Activated CD4-positive, alpha-beta memory T cell treated with anti-CD3 and anti-CD28 coated beads, Interleukin-2, amount 10 ng/mL, durations not matched to agents 7 days and 5 days (primary cell): Measurements from ENCODE around the gene DTNBP1. TPM values are rescaled to one million over a fixed set of nuclear protein-coding genes. Genes with fewer than 3 reads are reported as not detected.
"Not testable (repeated sequence)": the region's sequence is repeated elsewhere in the genome, so short reads cannot be mapped to it uniquely, and the experiment has no call there.

Experiments
- CTCF ChIA-PET: fragments of 350-600 bp; sonication (Branson Sonifier 250); formaldehyde crosslinking; loops from one replicate; lab custom pipeline; 2021; ENCODE audit warnings: antibody characterized with exemption, inconsistent platforms; lab: Charles Lee
- POLR2A ChIA-PET: fragments of 350-600 bp; sonication (Branson Sonifier 250); formaldehyde crosslinking; loops from one replicate; lab custom pipeline; 2021; ENCODE audit warnings: antibody characterized with exemption; lab: Charles Lee
- DNase-seq: peaks from one replicate; pipeline ENCODE4 v3.0.0-alpha.2; 2020
- H3K27ac Mint-ChIP-seq: one replicate; pipeline ENCODE4 v1.8.0; 2021; ENCODE audit warnings: mild to moderate bottlenecking, mixed read lengths
- H3K27me3 Mint-ChIP-seq: one replicate; pipeline ENCODE4 v1.8.0; 2021; ENCODE audit warnings: mixed read lengths
- H3K36me3 Mint-ChIP-seq: one replicate; pipeline ENCODE4 v1.8.0; 2021; ENCODE audit warnings: low read depth, mixed read lengths
- H3K4me1 Mint-ChIP-seq: one replicate; pipeline ENCODE4 v1.8.0; 2021; ENCODE audit warnings: mixed read lengths
- H3K4me3 Mint-ChIP-seq: one replicate; pipeline ENCODE4 v1.8.0; 2021; ENCODE audit warnings: mild to moderate bottlenecking, mixed read lengths
- H3K9me3 Mint-ChIP-seq: one replicate; pipeline ENCODE4 v1.8.0; 2021; ENCODE audit warnings: mixed read lengths
- total RNA-seq, 2 experiments: library from RNA; stranded (reverse); gene quantifications; one replicate each; pipeline ENCODE4 v1.2.3, GENCODE V29; 2021

Gene DTNBP1
- total RNA-seq, 2 experiments from 2014 or later = 26.5 to 27.9 TPM

GRCh38 chr6:15661853-15662325, 939 bp downstream of the DTNBP1 start:
- Mint-ChIP-seq H3K4me3 (peak overlapping the region; percentile 79), H3K4me1 (peaks cover 35% of the 10 kb centered on the region), H3K36me3 (peaks cover 16% of the 10 kb centered on the region), H3K9me3 (no peaks in the 10 kb centered on the region), H3K27me3 (peaks cover 17% of the 10 kb centered on the region), H3K27ac (peak overlapping the region; percentile 61)
- CTCF ChIA-PET = interaction anchor here (0.7 kb wide), 1 partner anchor 468 kb away, joined by 3 read pairs; no protein-coding TSS in a partner anchor
- DNase-seq = no peak
- POLR2A ChIA-PET = interaction anchor here (0.7 to 2.4 kb wide), 6 partner anchors 9 to 521 kb away, joined by 3 to 16 read pairs (median 4); partner anchors contain the start of gene MYLIP

GRCh38 chr6:15659181-15659580, 3.6 kb downstream of the DTNBP1 start:
- Mint-ChIP-seq H3K36me3 (peaks cover 16% of the 10 kb centered on the region), H3K4me1 (peaks cover 38% of the 10 kb centered on the region), H3K27me3 (peaks cover 9% of the 10 kb centered on the region), H3K9me3 (no peaks in the 10 kb centered on the region), H3K27ac (no peak overlapping the region), H3K4me3 (no peak overlapping the region)
- DNase-seq = no peak
- POLR2A ChIA-PET = interaction anchor here (0.6 to 1.5 kb wide), 2 partner anchors 20 to 470 kb away, joined by 3 read pairs; partner anchors contain the start of gene MYLIP
- CTCF ChIA-PET = interaction anchor here (0.6 to 1.5 kb wide), 3 partner anchors 11 to 52 kb away, joined by 3 to 5 read pairs (median 3); no protein-coding TSS in a partner anchor

- ChIA-PET POLR2A (no interaction called here), CTCF (interaction anchor here (0.6 to 0.9 kb wide), 2 partner anchors 11 to 326 kb away, joined by 3 to 4 read pairs; no protein-coding TSS in a partner anchor)
- peaks cover 37% of the 10 kb centered on the region for H3K4me1 Mint-ChIP-seq
- H3K27me3 Mint-ChIP-seq = no peaks in the 10 kb centered on the region
- H3K9me3 Mint-ChIP-seq = no peaks in the 10 kb centered on the region
- no peak overlapping the region for H3K27ac Mint-ChIP-seq
- H3K4me3 Mint-ChIP-seq = no peak overlapping the region
- peaks cover 16% of the 10 kb centered on the region for H3K36me3 Mint-ChIP-seq
- DNase-seq = no peak
Observed at GRCh38 chr6:15658181-15658744, 4.6 kb downstream of the DTNBP1 start.

GRCh38 chr6:15657290-15657689, 5.5 kb downstream of the DTNBP1 start:
- H3K4me3 Mint-ChIP-seq = no peak overlapping the region
- no peak for DNase-seq
- ChIA-PET POLR2A (no interaction called here), CTCF (no interaction called here)
- no peaks in the 10 kb centered on the region for H3K27me3 Mint-ChIP-seq
- no peak overlapping the region for H3K27ac Mint-ChIP-seq
- peaks cover 38% of the 10 kb centered on the region for H3K4me1 Mint-ChIP-seq
- peaks cover 17% of the 10 kb centered on the region for H3K36me3 Mint-ChIP-seq
- H3K9me3 Mint-ChIP-seq = no peaks in the 10 kb centered on the region

GRCh38 chr6:15656145-15656544, 6.7 kb downstream of the DTNBP1 start:
- Mint-ChIP-seq H3K27me3 (no peaks in the 10 kb centered on the region), H3K4me3 (no peak overlapping the region), H3K36me3 (peaks cover 18% of the 10 kb centered on the region), H3K9me3 (no peaks in the 10 kb centered on the region), H3K27ac (no peak overlapping the region), H3K4me1 (peaks cover 33% of the 10 kb centered on the region)
- ChIA-PET POLR2A (no interaction called here), CTCF (no interaction called here)
- no peak for DNase-seq

DNA sequence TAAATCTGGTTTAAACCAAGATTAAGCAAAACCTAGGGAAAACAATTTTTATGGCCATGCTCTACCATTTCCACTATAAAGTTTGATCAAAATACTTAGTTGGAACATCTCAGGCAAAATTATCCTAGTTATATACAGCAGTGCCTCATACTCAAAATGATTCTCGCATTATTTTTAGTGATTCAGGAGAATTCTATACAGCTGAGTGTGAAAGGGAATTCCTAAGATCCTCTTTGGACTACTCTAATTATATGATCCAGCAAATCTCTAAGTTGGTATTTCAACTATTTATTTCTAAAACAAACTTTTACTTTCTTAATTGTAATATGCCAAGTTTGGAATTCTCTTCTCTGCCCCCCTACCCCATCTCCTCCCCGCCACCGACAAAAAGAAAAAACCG, 8.6 kb downstream of the DTNBP1 start:
- DNase-seq = no peak
- H3K4me3 Mint-ChIP-seq = no peak overlapping the region
- no peaks in the 10 kb centered on the region for H3K9me3 Mint-ChIP-seq
- no peaks in the 10 kb centered on the region for H3K27me3 Mint-ChIP-seq
- POLR2A ChIA-PET = interaction anchor here (2.9 kb wide), 1 partner anchor 8 kb away, joined by 16 read pairs; the partner anchor contains the start of gene DTNBP1
- H3K4me1 Mint-ChIP-seq = peaks cover 22% of the 10 kb centered on the region
- CTCF ChIA-PET = no interaction called here
- H3K27ac Mint-ChIP-seq = no peak overlapping the region
- peaks cover 13% of the 10 kb centered on the region for H3K36me3 Mint-ChIP-seq

- DNase-seq = no peak
- Mint-ChIP-seq H3K27me3 (no peaks in the 10 kb centered on the region), H3K36me3 (peaks cover 19% of the 10 kb centered on the region), H3K9me3 (no peaks in the 10 kb centered on the region), H3K27ac (no peak overlapping the region), H3K4me1 (peaks cover 22% of the 10 kb centered on the region), H3K4me3 (no peak overlapping the region)
- CTCF ChIA-PET = no interaction called here
- POLR2A ChIA-PET = interaction anchor here (2.9 kb wide), 1 partner anchor 9 kb away, joined by 16 read pairs; the partner anchor contains the start of gene DTNBP1
Observed at GRCh38 chr6:15653581-15653980, 9.2 kb downstream of the DTNBP1 start.

GRCh38 chr6:15650004-15650559, 12.7 kb downstream of the DTNBP1 start:
- CTCF ChIA-PET, POLR2A ChIA-PET, DNase-seq, H3K4me3 Mint-ChIP-seq, H3K27me3 Mint-ChIP-seq, H3K27ac Mint-ChIP-seq: not testable (repeated sequence)
- H3K36me3 Mint-ChIP-seq = peaks cover 49% of the 10 kb centered on the region
- peaks cover 19% of the 10 kb centered on the region for H3K4me1 Mint-ChIP-seq
- peaks cover 17% of the 10 kb centered on the region for H3K9me3 Mint-ChIP-seq

DNA sequence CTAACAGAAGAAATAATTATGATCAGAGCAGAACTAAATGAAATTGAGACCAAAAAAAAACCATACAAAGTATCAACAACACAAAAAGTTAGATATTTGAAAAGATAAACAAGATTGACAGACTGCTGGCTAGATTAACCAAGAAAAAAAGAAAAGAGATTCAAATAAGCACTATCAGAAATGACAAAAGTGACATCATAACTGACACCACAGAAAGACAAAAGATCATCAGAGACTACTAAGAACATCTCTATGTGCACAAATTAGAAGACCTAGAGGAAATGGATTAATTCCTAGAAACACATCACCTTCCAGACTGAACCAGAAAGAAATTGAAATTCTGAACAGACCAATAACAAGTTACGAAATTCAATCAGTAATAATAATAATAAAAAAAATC, 17.9 kb downstream of the DTNBP1 start:
- ChIA-PET CTCF (no interaction called here), POLR2A (no interaction called here)
- Mint-ChIP-seq H3K4me3 (no peak overlapping the region), H3K4me1 (peaks cover 10% of the 10 kb centered on the region), H3K27ac (no peak overlapping the region), H3K27me3 (no peaks in the 10 kb centered on the region), H3K9me3 (peaks cover 40% of the 10 kb centered on the region), H3K36me3 (peaks cover 85% of the 10 kb centered on the region)
- DNase-seq = no peak

DNA sequence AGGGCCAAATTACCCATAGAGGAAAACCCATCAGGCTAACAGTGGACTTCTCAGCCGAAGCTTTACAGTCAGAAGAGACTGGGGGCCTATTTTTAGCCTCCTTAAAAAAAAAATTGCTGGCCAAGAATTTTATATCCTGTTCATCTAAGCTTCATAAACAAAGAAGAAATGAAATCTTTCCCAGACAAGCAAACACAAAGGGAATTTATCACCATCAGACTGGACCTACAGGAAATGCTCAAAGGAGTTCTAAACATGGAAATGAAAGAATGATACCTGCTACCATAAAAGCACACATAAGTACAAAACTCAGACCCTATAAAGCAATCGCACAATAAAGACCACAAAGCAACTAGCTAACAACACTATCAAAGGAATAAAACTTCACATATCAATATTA, 19.3 kb downstream of the DTNBP1 start:
- Mint-ChIP-seq H3K27ac (no peak overlapping the region), H3K27me3 (no peaks in the 10 kb centered on the region), H3K36me3 (peaks cover 85% of the 10 kb centered on the region), H3K9me3 (peaks cover 46% of the 10 kb centered on the region), H3K4me1 (peaks cover 10% of the 10 kb centered on the region), H3K4me3 (no peak overlapping the region)
- CTCF ChIA-PET = interaction anchor here (1.3 kb wide), 1 partner anchor 31 kb away, joined by 3 read pairs; no protein-coding TSS in a partner anchor
- POLR2A ChIA-PET = no interaction called here
- DNase-seq = no peak

DNA sequence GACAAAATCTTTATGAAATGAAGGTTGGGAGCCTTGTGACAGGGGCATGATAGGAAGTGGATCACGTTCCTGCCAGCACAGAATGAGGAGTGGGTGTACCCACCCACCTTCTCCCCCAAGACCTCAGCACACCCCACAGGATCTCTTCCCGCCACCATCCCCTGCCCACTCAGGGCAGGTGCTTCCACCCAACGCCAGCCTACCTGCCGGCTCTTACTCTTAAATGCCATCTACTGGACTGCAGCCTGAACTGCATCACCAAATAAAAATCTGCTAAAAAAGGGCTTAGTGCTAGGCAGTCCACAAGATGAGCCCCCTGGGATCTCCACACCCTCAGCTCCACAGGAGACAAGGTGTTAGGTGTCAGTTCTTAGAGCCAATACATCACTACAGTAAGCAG, 20.6 kb downstream of the DTNBP1 start:
- Mint-ChIP-seq H3K9me3 (peaks cover 43% of the 10 kb centered on the region), H3K36me3 (peaks cover 81% of the 10 kb centered on the region), H3K4me3 (no peak overlapping the region), H3K4me1 (peaks cover 10% of the 10 kb centered on the region), H3K27me3 (no peaks in the 10 kb centered on the region), H3K27ac (no peak overlapping the region)
- ChIA-PET CTCF (interaction anchor here (0.9 to 1.3 kb wide), 2 partner anchors 19 to 32 kb away, joined by 3 read pairs; no protein-coding TSS in a partner anchor), POLR2A (no interaction called here)
- DNase-seq = no peak

- Mint-ChIP-seq H3K4me3 (no peak overlapping the region), H3K27me3 (no peaks in the 10 kb centered on the region), H3K27ac (no peak overlapping the region), H3K36me3 (peaks cover 67% of the 10 kb centered on the region), H3K4me1 (peaks cover 2% of the 10 kb centered on the region), H3K9me3 (peaks cover 15% of the 10 kb centered on the region)
- CTCF ChIA-PET = no interaction called here
- POLR2A ChIA-PET = interaction anchor here (0.7 kb wide), 1 partner anchor 21 kb away, joined by 3 read pairs; no protein-coding TSS in a partner anchor
- no peak for DNase-seq
Observed at GRCh38 chr6:15638373-15638772, 24.5 kb downstream of the DTNBP1 start.

DNA sequence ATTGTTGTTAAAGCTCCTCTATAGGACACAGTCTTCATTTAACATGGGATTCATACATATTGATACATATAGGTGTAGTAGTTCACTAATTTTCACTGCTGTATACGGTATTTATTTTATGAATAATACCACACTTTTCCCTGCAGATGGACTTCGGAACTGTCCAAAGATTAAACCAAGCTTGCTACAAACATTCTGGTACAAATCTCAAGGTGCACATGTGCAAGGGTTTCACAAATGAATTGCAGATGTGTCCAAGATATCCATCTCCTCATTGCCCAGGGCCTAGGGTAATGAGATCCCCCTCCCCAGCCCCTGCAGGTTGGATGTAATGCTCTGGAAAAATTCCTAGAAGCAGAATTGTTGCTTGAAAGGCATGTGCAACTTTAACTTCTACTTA, 31.4 kb downstream of the DTNBP1 start:
- Mint-ChIP-seq H3K27me3 (no peaks in the 10 kb centered on the region), H3K9me3 (no peaks in the 10 kb centered on the region), H3K4me3 (no peak overlapping the region), H3K36me3 (peaks cover 30% of the 10 kb centered on the region), H3K4me1 (peaks cover 24% of the 10 kb centered on the region), H3K27ac (no peak overlapping the region)
- ChIA-PET POLR2A (no interaction called here), CTCF (no interaction called here)
- no peak for DNase-seq
